Heart right ventricle (tissue), 16 donors: Measurements from ENCODE around the gene TMEM221. TPM values are rescaled to one million over a fixed set of nuclear protein-coding genes. Genes with fewer than 3 reads are reported as not detected.

ENCODE experiments used
- ATAC-seq, 8 donors: fragments of 200-7000 bp; cut with Tn5 transposase; one replicate each; pipeline ENCODE4 v1.9.1; 2020; ENCODE audit warnings: mild to moderate bottlenecking in 8 of 8, moderate library complexity in 8 of 8, moderate number of reproducible peaks in 1 of 8
- DNase-seq, 2 donors: peaks; one replicate each; pipeline ENCODE4 v3.0.0-alpha.2; 2020
- H3K27ac ChIP-seq, 10 donors: fragments of 200-600 bp; sonication (generic) in 2 of 10; one replicate each; pipeline versions ENCODE4 v1.5.0 to v1.8.0; 2020 to 2022; ENCODE audit warnings: mild to moderate bottlenecking in 3 of 10
- H3K27me3 ChIP-seq, 7 donors: fragments of 200-600 bp; one replicate each; pipeline ENCODE4 v1.8.0; 2021 to 2022; ENCODE audit warnings: mild to moderate bottlenecking in 2 of 7
- H3K36me3 ChIP-seq, 9 donors: fragments of 200-600 bp; sonication (generic) in 1 of 9; one replicate each; pipeline versions ENCODE4 v1.5.0 to v1.8.0; 2020 to 2022; ENCODE audit warnings: mild to moderate bottlenecking in 2 of 9
- H3K4me1 ChIP-seq, 9 donors: fragments of 200-600 bp; sonication (generic) in 1 of 9; one replicate each; pipeline versions ENCODE4 v1.5.0 to v1.8.0; 2020 to 2022; ENCODE audit warnings: mild to moderate bottlenecking in 4 of 9
- H3K4me3 ChIP-seq, 10 donors: fragments of 200-600 bp; sonication (generic) in 2 of 10; one replicate each; pipeline versions ENCODE4 v1.5.0 to v1.8.0; 2020 to 2022; ENCODE audit warnings: mild to moderate bottlenecking in 7 of 10, moderate library complexity in 2 of 10
- H3K9me3 ChIP-seq, 11 donors: fragments of 200-600 bp in 10 of 11; sonication (generic) in 2 of 11; one replicate each; pipeline versions ENCODE4 v1.5.0 to v1.8.0; 2013 to 2022; ENCODE audit warnings: mild to moderate bottlenecking in 2 of 11, control low read depth in 1 of 11, moderate library complexity in 1 of 11
- CTCF ChIP-seq, 9 donors: fragments of 200-600 bp; sonication (generic) in 2 of 9; IDR thresholded peaks; one replicate each; pipeline versions ENCODE4 v1.5.0 to v1.8.0; 2021 to 2022; ENCODE audit warnings: antibody characterized with exemption in 9 of 9, mild to moderate bottlenecking in 5 of 9, moderate library complexity in 1 of 9
- WGBS, 2 donors: extraction: QIAGEN DNeasy Blood & Tissue Kit; methylation state at CpG; one replicate each; pipeline ENCODE4 v1.1.7; 2013; ENCODE audit warnings: inconsistent platforms in 1 of 2; 5-methylcytosine and 5-hydroxymethylcytosine counted together
- intact Hi-C, 10 donors: fragments of 100-400 bp; cut with DNase I; formaldehyde crosslinking; loops; one replicate each; pipeline versions ENCODE4 v1.11.1 to v1.14.2; 2022
- polyA plus RNA-seq, 2 donors: library from polyadenylated mRNA; stranded (reverse); fragments of 200-250 nt; gene quantifications; one replicate each; pipeline ENCODE4 v1.2.3, GENCODE V29; 2013
- total RNA-seq, 10 donors: library from RNA; stranded (reverse); fragmentation: NEBNext Ultra II Directional in 3 of 10; extraction: Animal tissue kit (Norgen Biotek cat#: 25700) in 3 of 10; gene quantifications; one replicate each; pipeline versions ENCODE4 v1.2.1 to v1.2.4, GENCODE V29; 2021 to 2023
- donor health status: Arrhythmogenic right ventricular cardiomyopathy.
- donor health status: ischemic (EF 13 %, LVEDD 7.1; RV severe dilation, severe dysfunction).
- donor health status: healthy with polysubstance abuse.
- donor health status: DM: no; HTN: yes; CAD: no.
- donor health status: DM: no; HTN: no; CAD: no.
- donor health status: ischemic (EF 25% LVEDD 6.9; RV normal size, moderate dysfunction).
- donor health status: ischemic (EF 25% LVEDD 5.7; RV mildly dilated, moderate dysfunction).
- donor health status: healthy.
- donor health status: DM: yes; HTN: yes; CAD: no.
- donor health status: Ischemic cardiomyopathy.
- donor health status: ischemic (EF 35%, LVEDD 5.7; RV mildly dilated, moderate dysfunction).
- donor health status: nonischemic (EF 11% LVEDD 7.7; RV severe dilation, severe dysfunction).
- donor health status: DM: yes; HTN: yes; CAD: no.
- donor health status: PGD.
- donor health status: ischemic (EF 29% LVEDD 5.4; RV normal size, mild dysfunction).
- donor health status: nonischemic (EF 23%, LVEDD 6.1; RV moderate dilation, normal function).

Gene TMEM221
- total and polyA plus RNA-seq, 12 donors = 0.03 to 0.20 (median 0.12) TPM; not detected in 9

- 93 to 96% methylated on average over 6 of the region's 6 CpGs for WGBS, 2 donors
- intact Hi-C loops = no loop called here
Observed at GRCh38 chr19:17484520-17485185, 36.2 kb upstream of the TMEM221 start.

GRCh38 chr19:17483605-17484002 lies 35.1 kb upstream of the TMEM221 start:
- DNase-seq (no peak), ATAC-seq (no peak)
- intact Hi-C loops = no loop called here
- H3K27ac ChIP-seq = no peak overlapping the region
- no peaks in the 10 kb centered on the region for H3K27me3 ChIP-seq
- H3K4me3 ChIP-seq = no peak overlapping the region
- H3K4me1 ChIP-seq = peaks cover 6 to 42% (median 16%) of the 10 kb centered on the region in 9 donors
- H3K36me3 ChIP-seq = peaks cover 0 to 43% (median 0%) of the 10 kb centered on the region in 9 donors
- WGBS, 2 donors = 94 to 95% methylated on average over 10 of the region's 10 CpGs
- no peak for TF ChIP-seq CTCF (IDR thresholded peaks at IDR 0.05)
- no peaks in the 10 kb centered on the region for H3K9me3 ChIP-seq

More at GRCh38 chr19:17484520-17485185, 36.2 kb upstream of the TMEM221 start:
- H3K27me3 ChIP-seq = no peaks in the 10 kb centered on the region
- no peak overlapping the region for H3K4me3 ChIP-seq
- H3K9me3 ChIP-seq = no peaks in the 10 kb centered on the region
- no peak for TF ChIP-seq CTCF (IDR thresholded peaks at IDR 0.05)
- no peak overlapping the region for H3K27ac ChIP-seq
- peaks cover 0 to 53% (median 0%) of the 10 kb centered on the region in 9 donors for H3K36me3 ChIP-seq
- peaks cover 9 to 45% (median 26%) of the 10 kb centered on the region in 9 donors for H3K4me1 ChIP-seq
- DNase-seq (no peak), ATAC-seq (no peak)

GRCh38 chr19:17482877-17483604 lies 34.6 kb upstream of the TMEM221 start:
- Histone ChIP-seq H3K27me3 (no peaks in the 10 kb centered on the region), H3K36me3 (peaks cover 0 to 37% (median 0%) of the 10 kb centered on the region in 9 donors), H3K9me3 (no peaks in the 10 kb centered on the region), H3K4me3 (no peak overlapping the region), H3K4me1 (peaks cover 1 to 37% (median 12%) of the 10 kb centered on the region in 9 donors), H3K27ac (no peak overlapping the region)
- no peak for DNase-seq
- intact Hi-C loops = no loop called here
- 88 to 91% methylated on average over 3 of the region's 3 CpGs for WGBS, 2 donors
- TF ChIP-seq CTCF (IDR thresholded peaks at IDR 0.05) = no peak
- ATAC-seq = no peak

GRCh38 chr19:17481986-17482385 lies 33.5 kb upstream of the TMEM221 start:
- H3K27me3 ChIP-seq = no peaks in the 10 kb centered on the region
- WGBS, 2 donors = 88 to 93% methylated on average over 13 of the region's 13 CpGs
- H3K9me3 ChIP-seq = no peaks in the 10 kb centered on the region
- no peak for TF ChIP-seq CTCF (IDR thresholded peaks at IDR 0.05)
- H3K27ac ChIP-seq = peak overlapping the region in 1 of 10 donors; percentile 8
- peaks cover 0 to 28% (median 0%) of the 10 kb centered on the region in 9 donors for H3K36me3 ChIP-seq
- ATAC-seq (no peak), DNase-seq (no peak)
- intact Hi-C loops = no loop called here
- peaks cover 0 to 30% (median 8%) of the 10 kb centered on the region in 9 donors for H3K4me1 ChIP-seq
- H3K4me3 ChIP-seq = no peak overlapping the region
